HepG2 (cell line): Measurements from ENCODE around the gene MAP3K2. TPM values are rescaled to one million over a fixed set of nuclear protein-coding genes. Genes with fewer than 3 reads are reported as not detected.

Source experiments
- CBFB ChIP-seq: sonication (generic); formaldehyde crosslinking; IDR thresholded peaks from 2 replicates; pipeline ENCODE4 v1.4.0; 2020; ENCODE audit warnings: missing genetic modification reagents
- CHD4 ChIP-seq: fragments of 200-600 bp; sonication (generic); IDR thresholded peaks from 2 replicates; pipeline ENCODE4 v1.7.0; 2017; ENCODE audit warnings: mild to moderate bottlenecking, low read length, borderline replicate concordance
- EHMT2 ChIP-seq: fragments of 200-600 bp; sonication (generic); IDR thresholded peaks from 2 replicates; pipeline ENCODE4 v1.7.0; 2017; ENCODE audit warnings: antibody characterized with exemption, low read depth, low read length, borderline replicate concordance
- EP300 ChIP-seq, 3 experiments: sonication (generic) in 1 of 3; formaldehyde crosslinking in 1 of 3; IDR thresholded peaks; 2 replicates each; pipeline versions ENCODE4 v1.5.1 to v1.6.1; 2011 to 2020; ENCODE audit warnings: low read depth in 2 of 3, low read length in 2 of 3, borderline replicate concordance in 1 of 3, improper control_type of control experiment in 1 of 3, mild to moderate bottlenecking in 1 of 3, missing genetic modification reagents in 1 of 3, moderate library complexity in 1 of 3
- GTF3A ChIP-seq: sonication (generic); formaldehyde crosslinking; conservative IDR thresholded peaks from 2 replicates; pipeline ENCODE4 v1.4.0; 2020; ENCODE audit warnings: mild to moderate bottlenecking, missing genetic modification reagents
- KDM1A ChIP-seq: IDR thresholded peaks from 2 replicates; pipeline ENCODE4 v1.6.1; 2016; ENCODE audit warnings: missing compliant biosample characterization
- KDM5A ChIP-seq: fragments of 200-600 bp; sonication (generic); IDR thresholded peaks from 2 replicates; pipeline ENCODE4 v1.7.0; 2018; ENCODE audit warnings: antibody characterized with exemption, mild to moderate bottlenecking, low read length, borderline replicate concordance
- MAFG ChIP-seq: sonication (generic); formaldehyde crosslinking; IDR thresholded peaks from 2 replicates; pipeline ENCODE4 v1.5.1; 2020; ENCODE audit warnings: mild to moderate bottlenecking, missing genetic modification reagents
- MBD4 ChIP-seq: IDR thresholded peaks from 2 replicates; pipeline ENCODE4 v1.6.1; 2012; ENCODE audit warnings: low read length, inconsistent platforms, borderline replicate concordance
- MEIS2 ChIP-seq: sonication (generic); formaldehyde crosslinking; IDR thresholded peaks from 2 replicates; pipeline ENCODE4 v1.9.0; 2021; ENCODE audit warnings: mild to moderate bottlenecking, missing genetic modification reagents
- NR2F1 ChIP-seq, 2 experiments: fragments of 450-650 bp in 1 of 2; formaldehyde crosslinking in 1 of 2; IDR thresholded peaks; 2 replicates each; pipeline versions ENCODE4 v1.5.0 to v1.6.1; 2016 to 2020; ENCODE audit warnings: mild to moderate bottlenecking in 1 of 2, missing compliant biosample characterization in 1 of 2, missing genetic modification reagents in 1 of 2, moderate library complexity in 1 of 2
- REST ChIP-seq, 2 experiments: IDR thresholded peaks; 2 replicates each; pipeline ENCODE4 v1.6.1; 2011 to 2012; ENCODE audit warnings: low read length in 2 of 2, borderline replicate concordance in 1 of 2, low read depth in 1 of 2, mild to moderate bottlenecking in 1 of 2, moderate library complexity in 1 of 2
- RORA ChIP-seq: sonication (generic); formaldehyde crosslinking; IDR thresholded peaks from 2 replicates; pipeline ENCODE4 v1.5.0; 2020; ENCODE audit warnings: mild to moderate bottlenecking, missing genetic modification reagents, moderate library complexity
- RXRA ChIP-seq: sonication (generic); formaldehyde crosslinking; IDR thresholded peaks from 2 replicates; pipeline ENCODE4 v1.5.1; 2020; ENCODE audit warnings: missing genetic modification reagents
- SOX13 ChIP-seq, 3 experiments: fragments of 450-650 bp in 1 of 3; sonication (generic) in 1 of 3; formaldehyde crosslinking in 1 of 3; IDR thresholded peaks in 2 of 3; conservative IDR thresholded peaks in 1 of 3; 2 replicates each; pipeline versions ENCODE4 v1.5.0 to v1.6.1; 2016 to 2020; ENCODE audit warnings: antibody characterized with exemption in 1 of 3, mild to moderate bottlenecking in 1 of 3, missing compliant biosample characterization in 1 of 3, missing genetic modification reagents in 1 of 3, moderate library complexity in 1 of 3
- TBL1XR1 ChIP-seq: fragments of 150-350 bp; IDR thresholded peaks from 2 replicates; pipeline ENCODE4 v1.6.1; 2014; ENCODE audit warnings: borderline replicate concordance, low read length; ENCODE audit not compliant: partially characterized antibody
- TBX2 ChIP-seq: sonication (generic); formaldehyde crosslinking; IDR thresholded peaks from 2 replicates; pipeline ENCODE4 v1.5.0; 2020; ENCODE audit warnings: missing genetic modification reagents, mild to moderate bottlenecking, borderline replicate concordance
- ZMYM4 ChIP-seq: sonication (generic); formaldehyde crosslinking; IDR thresholded peaks from 2 replicates; pipeline ENCODE4 v1.8.1; 2023; ENCODE audit warnings: mild to moderate bottlenecking, missing genetic modification reagents
- ZNF292 ChIP-seq: sonication (generic); formaldehyde crosslinking; IDR thresholded peaks from 2 replicates; pipeline ENCODE4 v1.8.1; 2022; ENCODE audit warnings: mild to moderate bottlenecking, low read depth, missing genetic modification reagents, borderline replicate concordance
- ZNF3 ChIP-seq: IDR thresholded peaks from 2 replicates; pipeline ENCODE4 v1.7.0; 2017; ENCODE audit warnings: inconsistent platforms
- ZNF343 ChIP-seq: sonication (generic); formaldehyde crosslinking; IDR thresholded peaks from 2 replicates; pipeline ENCODE4 v1.4.0; 2020; ENCODE audit warnings: mild to moderate bottlenecking, missing genetic modification reagents
- ZNF629 ChIP-seq: sonication (generic); formaldehyde crosslinking; conservative IDR thresholded peaks from 2 replicates; pipeline ENCODE4 v1.5.0; 2020; ENCODE audit warnings: missing genetic modification reagents
- ZNF782 ChIP-seq: sonication (generic); formaldehyde crosslinking; IDR thresholded peaks from 2 replicates; pipeline ENCODE4 v1.4.0; 2020; ENCODE audit warnings: missing genetic modification reagents, mild to moderate bottlenecking, borderline replicate concordance
- ZSCAN22 ChIP-seq: sonication (generic); formaldehyde crosslinking; IDR thresholded peaks from 2 replicates; pipeline ENCODE4 v1.4.0; 2020; ENCODE audit warnings: mild to moderate bottlenecking, missing genetic modification reagents
- polyA plus RNA-seq, 8 experiments: library from polyadenylated mRNA; depleted of rRNA in 3 of 8; stranded (reverse) in 7 of 8; unstranded in 1 of 8; fragments of >200 nt; fragmentation: Illumina TruSeq in 4 of 8; extraction: Trizol in 4 of 8; gene quantifications; 2 replicates each; pipeline versions ENCODE4 v1.2.1 to v1.2.3, GENCODE V29; 2011 to 2016; ENCODE audit warnings: low read depth in 4 of 8, missing spikeins in 1 of 8, mixed read lengths in 1 of 8; ENCODE audit not compliant: insufficient read depth in 1 of 8
- total RNA-seq, 5 experiments: library from RNA; depleted of rRNA; stranded (reverse); fragments of >200 nt; fragmentation: Illumina TruSeq; extraction: Trizol; gene quantifications; 2 replicates each; pipeline ENCODE4 v1.2.3, GENCODE V29; 2016; ENCODE audit warnings: low read depth in 1 of 5

Gene MAP3K2
- total and polyA plus RNA-seq, 2 of the 13 experiments (the other 11 are each of a cell fraction or from before 2014, with no cell fraction given), result 12.2 to 37.2 TPM

GRCh38 chr2:127419112-127419430 is 31.3 kb upstream of the MAP3K2 start (continued):
- TF ChIP-seq ZNF292 (CRISPR knock-in tag) (no peak), RORA (CRISPR knock-in tag) (no peak), GTF3A (0 out of 2 replicates have a peak, but pooled peaks have one; percentile 6), ZNF782 (CRISPR knock-in tag) (no peak), KDM1A (peak; percentile 73; the same call in 1 of the 2 replicates), ZNF343 (CRISPR knock-in tag) (peak; percentile 70), REST (IDR thresholded peaks at IDR 0.05; ENCODE audit: borderline replicate concordance in 1 of 2, low read depth in 1 of 2, low read length in 2 of 2) (0 out of 4 replicates have a peak, but pooled peaks of 1 of the 2 experiments have one; percentile 34), NR2F1 (CRISPR knock-in tag; IDR thresholded peaks at IDR 0.05) (peak in 1 of 2 experiments; percentile 35; a peak in 1 of 4 replicates), MBD4 (0 out of 2 replicates have a peak, but pooled peaks have one; percentile 74), KDM5A (no peak), CHD4 (peak; percentile 96; the same call in 1 of the 2 replicates), ZMYM4 (CRISPR knock-in tag) (no peak), ZNF3 (CRISPR knock-in tag) (peak; percentile 48; the same call in 1 of the 2 replicates), MEIS2 (no peak), ZNF629 (CRISPR knock-in tag) (peak; percentile 98), TBL1XR1 (no peak), RXRA (CRISPR knock-in tag) (no peak), MAFG (CRISPR knock-in tag) (no peak), SOX13 (IDR thresholded peaks at IDR 0.05) (no peak), SOX13 (CRISPR knock-in tag; conservative IDR thresholded peaks at IDR 0.05 in 1 of 2, IDR thresholded peaks at IDR 0.05 in 1 of 2) (no peak), EP300 (IDR thresholded peaks at IDR 0.05; ENCODE audit: low read depth in 2 of 2, low read length in 2 of 2) (no peak), EP300 (CRISPR knock-in tag; IDR thresholded peaks at IDR 0.05; ENCODE audit: borderline replicate concordance) (no peak), TBX2 (no peak), ZSCAN22 (peak; percentile 21; the same call in 1 of the 2 replicates), CBFB (CRISPR knock-in tag) (no peak), EHMT2 (peak; percentile 11; the same call in 1 of the 2 replicates)
